CMK (cell line): ENCODE results near the gene USF2.

Source experiments
- DNase-seq: peaks from one replicate; pipeline ENCODE4 v3.0.0-alpha.2; 2010; ENCODE audit warnings: low read depth

USF2 gene

GRCh38 chr19:35321291-35321690 is 52.5 kb downstream of the USF2 start:
- no peak for DNase-seq

GRCh38 chr19:35322014-35322413 is 53.3 kb downstream of the USF2 start:
- DNase-seq, result no peak

- no peak for DNase-seq
Measured at GRCh38 chr19:35327642-35328041, 58.9 kb downstream of the USF2 start.

GRCh38 chr19:35328851-35329285 is 60.1 kb downstream of the USF2 start, which contains the start of gene CD22:
Gene CD22 (plus strand): TSS chr19:35329187. CDS start chr19:35332041, 2,854 bp downstream.
- DNase-seq, result no peak

- no peak for DNase-seq
Measured at GRCh38 chr19:35329323-35329722, 60.6 kb downstream of the USF2 start.
